A172 (cell line): Measurements from ENCODE around the gene TUBAL3. TPM values are rescaled to one million over a fixed set of nuclear protein-coding genes. Genes with fewer than 3 reads are reported as not detected.
"Not testable (repeated sequence)": the region's sequence is repeated elsewhere in the genome, so short reads cannot be mapped to it uniquely, and the experiment has no call there.

Experiments used
- DNase-seq: peaks from one replicate; pipeline ENCODE4 v3.0.0-alpha.2; 2015; ENCODE audit warnings: low spot score
- total RNA-seq: library from RNA; depleted of rRNA; stranded (reverse); fragments of >200 nt; shearing (Covaris generic); gene quantifications from 2 replicates; pipeline ENCODE4 v1.2.3, GENCODE V29; 2014

The TUBAL3 gene
- total RNA-seq, 1 experiment from 2014 or later = not detected

GRCh38 chr10:5379202-5379601 is 25.4 kb downstream of the TUBAL3 start:
- DNase-seq = not testable (repeated sequence)

- DNase-seq = no peak
These were observed 28.2 kb downstream of the TUBAL3 start for GRCh38 chr10:5376450-5376849.

- no peak for DNase-seq
These were observed 30.6 kb downstream of the TUBAL3 start for GRCh38 chr10:5373891-5374611.

GRCh38 chr10:5373307-5373706 is 31.3 kb downstream of the TUBAL3 start:
- DNase-seq = no peak

GRCh38 chr10:5370493-5371352 is 33.9 kb downstream of the TUBAL3 start:
- no peak for DNase-seq

- DNase-seq = no peak
These were observed 35.1 kb downstream of the TUBAL3 start for GRCh38 chr10:5369362-5370158.

GRCh38 chr10:5365928-5366327 is 38.7 kb downstream of the TUBAL3 start:
- DNase-seq = no peak

GRCh38 chr10:5364890-5365338 is 39.7 kb downstream of the TUBAL3 start, which contains the start of gene UCN3:
TSS of gene UCN3 (plus strand) at chr10:5364966. CDS start at chr10:5373721, 8,755 bp downstream.
- DNase-seq = no peak

- no peak for DNase-seq
These were observed 40.3 kb downstream of the TUBAL3 start for GRCh38 chr10:5364374-5364773.

GRCh38 chr10:5362873-5363272 is 41.8 kb downstream of the TUBAL3 start:
- DNase-seq = no peak

GRCh38 chr10:5361966-5362365 is 42.7 kb downstream of the TUBAL3 start:
- DNase-seq = no peak

GRCh38 chr10:5360318-5360915 is 44.2 kb downstream of the TUBAL3 start:
- no peak for DNase-seq

GRCh38 chr10:5356302-5356763 is 48.3 kb downstream of the TUBAL3 start:
- no peak for DNase-seq

GRCh38 chr10:5355594-5356301 is 48.9 kb downstream of the TUBAL3 start:
- no peak for DNase-seq

- no peak for DNase-seq
These were observed 50.6 kb downstream of the TUBAL3 start for GRCh38 chr10:5354068-5354467.

- no peak for DNase-seq
These were observed 55.3 kb downstream of the TUBAL3 start for GRCh38 chr10:5349362-5349761.

- DNase-seq = no peak
These were observed 57.7 kb downstream of the TUBAL3 start for GRCh38 chr10:5346881-5347280.

- DNase-seq = no peak
These were observed 59.9 kb downstream of the TUBAL3 start for GRCh38 chr10:5344746-5345145.

GRCh38 chr10:5343979-5344378 is 60.6 kb downstream of the TUBAL3 start:
- no peak for DNase-seq

- DNase-seq = peak; percentile 4
These were observed 61.1 kb downstream of the TUBAL3 start for GRCh38 chr10:5343561-5343960.
